SH-SY5Y (cell line): Measurements from ENCODE around the gene DENND1B.

Experiments
- GATA2 ChIP-seq: IDR thresholded peaks from 2 replicates; pipeline ENCODE4 v1.6.1; 2011; ENCODE audit warnings: mild to moderate bottlenecking, low read depth, low read length
- GATA3 ChIP-seq: IDR thresholded peaks from 2 replicates; pipeline ENCODE4 v1.6.1; 2011; ENCODE audit warnings: low read depth, mild to moderate bottlenecking, low read length, moderate library complexity

DENND1B gene

GRCh38 chr1:197775282-197776262 is at the start of gene DENND1B:
Gene DENND1B (minus strand): TSS chr1:197775480. CDS start chr1:197775155, 325 bp downstream.
- no peak for TF ChIP-seq GATA2
- TF ChIP-seq GATA3: no peak

GRCh38 chr1:197814306-197814705 is 39.0 kb upstream of the DENND1B start:
- TF ChIP-seq GATA2 (no peak), GATA3 (no peak)

- TF ChIP-seq GATA2: no peak
- no peak for TF ChIP-seq GATA3
Observed at GRCh38 chr1:197813741-197814140, 38.5 kb upstream of the DENND1B start.

- TF ChIP-seq GATA3: no peak
- no peak for TF ChIP-seq GATA2
Observed at GRCh38 chr1:197811769-197812168, 36.5 kb upstream of the DENND1B start.

- TF ChIP-seq GATA3 (no peak), GATA2 (no peak)
Observed at GRCh38 chr1:197810812-197811211, 35.5 kb upstream of the DENND1B start.

GRCh38 chr1:197808880-197809279 is 33.6 kb upstream of the DENND1B start:
- TF ChIP-seq GATA2 (no peak), GATA3 (no peak)

GRCh38 chr1:197807739-197808453 is 32.6 kb upstream of the DENND1B start:
- TF ChIP-seq GATA3 (no peak), GATA2 (no peak)

- no peak for TF ChIP-seq GATA3
- no peak for TF ChIP-seq GATA2
Observed at GRCh38 chr1:197807216-197807615, 31.9 kb upstream of the DENND1B start.

GRCh38 chr1:197806718-197807117 is 31.4 kb upstream of the DENND1B start:
- TF ChIP-seq GATA2 (no peak), GATA3 (no peak)

- no peak for TF ChIP-seq GATA2
- TF ChIP-seq GATA3: no peak
Observed at GRCh38 chr1:197801684-197802083, 26.4 kb upstream of the DENND1B start.

GRCh38 chr1:197801111-197801482 is 25.8 kb upstream of the DENND1B start:
- TF ChIP-seq GATA2 (no peak), GATA3 (no peak)

- TF ChIP-seq GATA2: no peak
- no peak for TF ChIP-seq GATA3
Observed at GRCh38 chr1:197800379-197801110, 25.3 kb upstream of the DENND1B start.

GRCh38 chr1:197799271-197799670 is 24.0 kb upstream of the DENND1B start:
- TF ChIP-seq GATA2 (no peak), GATA3 (no peak)

- TF ChIP-seq GATA3: no peak
- no peak for TF ChIP-seq GATA2
Observed at GRCh38 chr1:197798492-197798891, 23.2 kb upstream of the DENND1B start.

GRCh38 chr1:197797010-197797409 is 21.7 kb upstream of the DENND1B start:
- TF ChIP-seq GATA2 (no peak), GATA3 (no peak)
